ENCODE data around the gene APAF1. TPM values are rescaled to one million over a fixed set of nuclear protein-coding genes. Genes with fewer than 3 reads are reported as not detected.

Gene APAF1
- total and polyA plus RNA-seq, 8 donors = 2.7 to 14.0 (median 5.7) TPM

GRCh38 chr12:98770230-98770629, 125.1 kb downstream of the APAF1 start:
- Histone ChIP-seq H3K27me3 (no peaks in the 10 kb centered on the region), H3K9me3 (no peaks in the 10 kb centered on the region), H3K36me3 (no peaks in the 10 kb centered on the region), H3K4me1 (no peaks in the 10 kb centered on the region), H3K27ac (no peak overlapping the region), H3K4me3 (no peak overlapping the region)
- intact Hi-C loops (cut with DNase I) = no loop called here
- no peak for FAIRE-seq
- DNase-seq = no peak
- ATAC-seq = no peak
- TF ChIP-seq, protein P1, sequence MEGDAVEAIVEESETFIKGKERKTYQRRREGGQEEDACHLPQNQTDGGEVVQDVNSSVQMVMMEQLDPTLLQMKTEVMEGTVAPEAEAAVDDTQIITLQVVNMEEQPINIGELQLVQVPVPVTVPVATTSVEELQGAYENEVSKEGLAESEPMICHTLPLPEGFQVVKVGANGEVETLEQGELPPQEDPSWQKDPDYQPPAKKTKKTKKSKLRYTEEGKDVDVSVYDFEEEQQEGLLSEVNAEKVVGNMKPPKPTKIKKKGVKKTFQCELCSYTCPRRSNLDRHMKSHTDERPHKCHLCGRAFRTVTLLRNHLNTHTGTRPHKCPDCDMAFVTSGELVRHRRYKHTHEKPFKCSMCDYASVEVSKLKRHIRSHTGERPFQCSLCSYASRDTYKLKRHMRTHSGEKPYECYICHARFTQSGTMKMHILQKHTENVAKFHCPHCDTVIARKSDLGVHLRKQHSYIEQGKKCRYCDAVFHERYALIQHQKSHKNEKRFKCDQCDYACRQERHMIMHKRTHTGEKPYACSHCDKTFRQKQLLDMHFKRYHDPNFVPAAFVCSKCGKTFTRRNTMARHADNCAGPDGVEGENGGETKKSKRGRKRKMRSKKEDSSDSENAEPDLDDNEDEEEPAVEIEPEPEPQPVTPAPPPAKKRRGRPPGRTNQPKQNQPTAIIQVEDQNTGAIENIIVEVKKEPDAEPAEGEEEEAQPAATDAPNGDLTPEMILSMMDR (IDR thresholded peaks at IDR 0.05) = no peak
- WGBS, 2 donors = 82% methylated on average over 4 of the region's 4 CpGs

GRCh38 chr12:98771811-98772752, 127.0 kb downstream of the APAF1 start:
- Histone ChIP-seq H3K4me1 (no peaks in the 10 kb centered on the region), H3K36me3 (no peaks in the 10 kb centered on the region), H3K27me3 (no peaks in the 10 kb centered on the region), H3K27ac (no peak overlapping the region), H3K4me3 (no peak overlapping the region), H3K9me3 (no peaks in the 10 kb centered on the region)
- DNase-seq = no peak
- TF ChIP-seq, protein P1 (IDR thresholded peaks at IDR 0.05) = no peak
- no peak for ATAC-seq
- FAIRE-seq = no peak
- intact Hi-C loops (cut with DNase I) = no loop called here
- WGBS, 2 donors = 87 to 89% methylated on average over 8 of the region's 8 CpGs

DNA sequence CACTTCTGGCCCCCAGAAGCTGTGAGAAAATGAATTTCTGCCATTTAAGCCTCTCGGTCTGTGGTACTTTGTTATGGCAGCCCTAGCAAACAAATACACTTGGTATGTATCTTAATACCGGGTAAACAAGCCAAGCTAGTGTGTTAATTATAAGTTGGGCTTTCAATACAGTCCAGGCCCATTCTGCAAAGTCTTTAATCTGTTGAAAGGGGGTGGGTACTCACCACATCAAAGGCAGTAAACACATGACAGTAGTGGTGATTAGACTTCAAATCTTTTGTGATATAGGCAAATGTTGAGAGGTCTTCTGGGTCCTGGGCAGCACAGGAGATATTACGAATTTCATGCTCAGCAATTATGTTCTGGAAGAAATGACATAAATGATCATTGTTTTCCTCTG, 127.7 kb downstream of the APAF1 start:
- no peaks in the 10 kb centered on the region for H3K27me3 ChIP-seq
- intact Hi-C loops (cut with DNase I) = no loop called here
- no peak overlapping the region for H3K4me3 ChIP-seq
- no peak for DNase-seq
- TF ChIP-seq, protein P1 (IDR thresholded peaks at IDR 0.05) = no peak
- ATAC-seq = no peak
- no peaks in the 10 kb centered on the region for H3K4me1 ChIP-seq
- H3K9me3 ChIP-seq = no peaks in the 10 kb centered on the region
- no peak overlapping the region for H3K27ac ChIP-seq
- no peaks in the 10 kb centered on the region for H3K36me3 ChIP-seq
- WGBS, 2 donors = 90 to 92% methylated on average over 3 of the region's 3 CpGs
- FAIRE-seq = no peak

GRCh38 chr12:98780261-98780660, 135.2 kb downstream of the APAF1 start:
- Histone ChIP-seq H3K27me3 (no peaks in the 10 kb centered on the region), H3K4me1 (no peaks in the 10 kb centered on the region), H3K4me3 (no peak overlapping the region), H3K27ac (no peak overlapping the region), H3K36me3 (no peaks in the 10 kb centered on the region), H3K9me3 (no peaks in the 10 kb centered on the region)
- intact Hi-C loops (cut with DNase I) = no loop called here
- TF ChIP-seq, protein P1 (IDR thresholded peaks at IDR 0.05) = no peak
- WGBS, 2 donors = 54 to 55% methylated on average over 4 of the region's 4 CpGs
- no peak for ATAC-seq
- no peak for DNase-seq
- FAIRE-seq = no peak

DNA sequence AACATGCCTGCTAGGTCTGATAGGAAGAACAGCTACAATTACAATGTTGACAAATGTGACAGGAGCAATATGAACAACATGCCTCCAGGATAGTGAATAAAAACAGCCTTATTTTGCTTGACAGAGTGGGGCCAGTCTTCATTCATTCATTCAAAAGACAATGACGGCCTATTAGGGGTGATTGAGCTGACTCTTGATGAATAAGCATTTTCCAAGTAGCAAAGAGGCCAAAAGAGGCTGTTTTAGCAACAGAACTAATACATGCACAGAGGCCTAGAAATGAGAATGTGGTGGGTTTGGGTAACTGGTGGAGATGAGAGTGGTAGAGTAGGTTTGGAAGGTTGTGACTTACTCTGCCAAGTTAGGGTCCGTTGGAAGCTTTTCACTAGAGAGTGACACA, 138.3 kb downstream of the APAF1 start:
- 80 to 89% methylated on average over 2 of the region's 2 CpGs for WGBS, 2 donors
- ATAC-seq (no peak), DNase-seq (no peak), FAIRE-seq (no peak)
- Histone ChIP-seq H3K4me3 (no peak overlapping the region), H3K4me1 (no peaks in the 10 kb centered on the region), H3K36me3 (no peaks in the 10 kb centered on the region), H3K27me3 (no peaks in the 10 kb centered on the region), H3K27ac (no peak overlapping the region), H3K9me3 (no peaks in the 10 kb centered on the region)
- TF ChIP-seq, protein P1 (IDR thresholded peaks at IDR 0.05) = no peak
- intact Hi-C loops (cut with DNase I) = no loop called here
